Large intestine (tissue), 3 donors: Measurements from ENCODE around the gene LRRIQ1. TPM values are rescaled to one million over a fixed set of nuclear protein-coding genes. Genes with fewer than 3 reads are reported as not detected.

ENCODE experiments used
- DNase-seq, 2 donors: peaks; one replicate each; pipeline versions ENCODE4 v3.0.0 to v3.0.0-alpha.2; 2013
- H3K27ac ChIP-seq: one replicate; pipeline ENCODE4 v1.5.1; 2013; ENCODE audit warnings: low read length
- H3K27me3 ChIP-seq: 2 replicates; pipeline ENCODE4 v1.6.1; 2013; ENCODE audit warnings: low read length; ENCODE audit not compliant: control insufficient read depth, insufficient read depth
- H3K36me3 ChIP-seq: 2 replicates; pipeline ENCODE4 v1.6.1; 2013; ENCODE audit warnings: low read length; ENCODE audit not compliant: control insufficient read depth, insufficient read depth
- H3K4me1 ChIP-seq: one replicate; pipeline ENCODE4 v1.6.1; 2013; ENCODE audit warnings: low read length; ENCODE audit not compliant: control insufficient read depth, insufficient read depth
- H3K4me3 ChIP-seq: one replicate; pipeline ENCODE4 v1.5.1; 2013; ENCODE audit warnings: low read length
- H3K9me3 ChIP-seq: one replicate; pipeline ENCODE4 v1.6.1; 2013; ENCODE audit warnings: mild to moderate bottlenecking, low read depth, low read length, moderate library complexity; ENCODE audit not compliant: control insufficient read depth
- WGBS: methylation state at CpG from one replicate; pipeline ENCODE4 v1.1.5; 2013; ENCODE audit warnings: low lambda C conversion rate; ENCODE audit not compliant: insufficient coverage; 5-methylcytosine and 5-hydroxymethylcytosine counted together
- polyA plus RNA-seq: library from polyadenylated mRNA; unstranded; fragments of 120-200 nt; gene quantifications from one replicate; pipeline ENCODE4 v1.2.1, GENCODE V29; 2013

LRRIQ1 gene
- polyA plus RNA-seq, 1 donor, result 0.49 TPM

- Histone ChIP-seq H3K36me3 (no peaks in the 10 kb centered on the region), H3K27me3 (no peaks in the 10 kb centered on the region), H3K27ac (no peak overlapping the region), H3K9me3 (no peaks in the 10 kb centered on the region), H3K4me1 (no peaks in the 10 kb centered on the region), H3K4me3 (no peak overlapping the region)
- DNase-seq, result no peak
- no CpG with 5 or more reads among the region's 2 CpGs for WGBS
Measured at GRCh38 chr12:85092814-85093370, 56.7 kb downstream of the LRRIQ1 start.

DNA sequence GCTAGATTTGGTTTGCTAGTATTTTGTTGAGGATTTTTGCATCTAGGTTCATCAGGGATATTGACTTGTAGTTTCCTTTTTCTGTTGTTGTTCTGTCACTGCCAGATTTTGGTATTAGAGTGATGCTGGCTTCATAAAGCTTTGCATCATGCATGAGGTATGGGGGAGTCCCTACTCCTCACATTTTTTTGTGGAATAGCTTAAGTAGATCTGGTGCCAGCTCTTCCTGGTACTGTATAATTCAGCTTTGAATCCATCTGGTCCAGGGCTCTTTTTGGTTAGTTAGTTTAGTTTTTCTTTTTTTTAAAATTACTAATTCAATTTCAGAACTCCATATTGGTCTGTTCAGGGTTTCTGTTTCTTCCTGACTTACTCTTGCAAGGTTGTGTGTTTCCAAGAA, 59.4 kb downstream of the LRRIQ1 start:
- no peak for DNase-seq
- Histone ChIP-seq H3K27me3 (no peaks in the 10 kb centered on the region), H3K36me3 (no peaks in the 10 kb centered on the region), H3K27ac (no peak overlapping the region), H3K9me3 (no peaks in the 10 kb centered on the region), H3K4me1 (no peaks in the 10 kb centered on the region), H3K4me3 (no peak overlapping the region)

DNA sequence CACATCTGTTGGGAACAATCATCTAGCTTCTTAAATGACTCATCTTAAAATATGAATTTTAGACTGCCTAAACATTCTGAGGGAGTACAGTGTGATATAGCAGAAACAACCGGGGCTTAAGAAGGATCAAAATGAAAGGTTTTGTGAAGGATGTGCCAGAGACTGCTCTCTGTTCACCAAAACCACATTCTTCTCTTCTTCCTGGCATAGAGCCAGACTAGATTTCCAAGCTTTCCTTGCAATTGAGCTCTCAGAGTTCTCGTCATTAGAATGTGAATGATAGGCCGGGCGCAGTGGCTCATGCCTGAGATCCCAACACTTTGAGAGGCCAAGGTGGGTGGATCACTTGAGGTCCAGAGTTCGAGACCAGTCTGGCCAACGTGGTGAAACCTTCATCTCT, 94.5 kb downstream of the LRRIQ1 start:
- H3K27me3 ChIP-seq, result no peaks in the 10 kb centered on the region
- DNase-seq, result no peak
- WGBS, result 86% methylated on average over 1 of the region's 6 CpGs
- no peak overlapping the region for H3K27ac ChIP-seq
- no peaks in the 10 kb centered on the region for H3K9me3 ChIP-seq
- no peak overlapping the region for H3K4me3 ChIP-seq
- no peaks in the 10 kb centered on the region for H3K4me1 ChIP-seq
- H3K36me3 ChIP-seq, result no peaks in the 10 kb centered on the region

DNA sequence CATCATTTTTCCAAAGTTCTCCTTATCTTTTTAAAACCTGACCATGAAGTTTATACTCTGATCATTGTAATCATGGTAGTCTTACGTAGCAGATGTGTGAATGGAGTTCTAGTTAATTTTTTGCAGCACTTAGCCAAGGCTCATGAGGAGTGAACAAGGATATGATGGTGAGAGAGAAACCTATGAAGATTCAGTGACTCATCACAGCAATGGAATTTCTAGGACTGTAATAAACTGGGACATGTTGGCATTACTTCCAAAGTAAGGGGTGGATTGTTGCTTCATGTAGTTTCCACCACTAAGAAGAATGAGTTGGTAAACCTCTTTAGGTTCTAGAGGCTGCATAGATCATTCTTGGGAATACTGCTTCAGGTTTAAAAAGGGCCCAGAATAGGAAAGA, 102.7 kb downstream of the LRRIQ1 start:
- H3K27me3 ChIP-seq, result no peaks in the 10 kb centered on the region
- WGBS, result 83% methylated on average over 1 of the region's 1 CpG
- H3K4me1 ChIP-seq, result no peaks in the 10 kb centered on the region
- no peak overlapping the region for H3K4me3 ChIP-seq
- no peak for DNase-seq
- H3K36me3 ChIP-seq, result no peaks in the 10 kb centered on the region
- H3K27ac ChIP-seq, result no peak overlapping the region
- no peaks in the 10 kb centered on the region for H3K9me3 ChIP-seq

DNA sequence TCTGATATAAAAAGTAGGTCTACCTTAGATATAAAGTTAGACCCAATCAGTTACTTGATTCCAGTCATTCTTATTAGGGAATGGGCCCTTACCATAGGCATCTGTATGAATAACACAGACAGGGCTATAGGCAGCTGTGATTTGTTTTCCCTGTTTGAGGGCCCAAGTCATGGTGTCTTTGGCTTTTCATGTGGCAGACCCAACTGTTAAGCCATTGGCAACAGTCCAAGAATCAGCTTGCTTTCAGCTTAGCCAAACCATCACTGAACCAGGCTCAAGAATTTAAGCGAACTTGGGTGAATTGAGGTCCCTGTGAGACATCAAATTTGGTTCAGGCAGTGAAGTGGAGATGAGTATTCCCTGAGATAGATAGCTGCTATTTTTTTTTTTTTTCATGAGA, 111.2 kb downstream of the LRRIQ1 start:
- Histone ChIP-seq H3K4me3 (no peak overlapping the region), H3K27ac (no peak overlapping the region), H3K9me3 (no peaks in the 10 kb centered on the region), H3K4me1 (no peaks in the 10 kb centered on the region), H3K27me3 (no peaks in the 10 kb centered on the region), H3K36me3 (no peaks in the 10 kb centered on the region)
- no peak for DNase-seq
- WGBS, result no CpG with 5 or more reads among the region's 1 CpG

DNA sequence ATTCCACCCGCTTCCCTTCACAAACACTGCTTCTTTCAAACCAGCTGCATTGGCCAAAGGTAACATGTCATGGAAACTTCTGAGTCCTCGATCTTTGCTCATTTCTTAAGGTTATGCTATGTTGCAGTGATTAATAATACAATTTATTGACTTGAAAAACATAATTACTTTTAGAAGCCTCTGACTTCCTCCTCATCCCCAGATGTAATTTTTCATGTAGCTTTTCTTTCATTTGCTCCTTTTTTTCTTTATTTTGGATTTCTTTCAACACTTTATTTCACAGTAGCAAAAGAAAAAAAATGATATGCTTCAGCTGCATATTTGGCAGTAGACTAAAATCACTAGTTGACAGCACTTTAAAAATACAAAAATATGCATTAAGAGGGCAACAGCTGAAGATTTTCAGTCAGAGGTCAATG, 116.2 kb downstream of the LRRIQ1 start:
- Histone ChIP-seq H3K4me1 (no peaks in the 10 kb centered on the region), H3K4me3 (no peak overlapping the region)

GRCh38 chr12:85155791-85156190, 119.6 kb downstream of the LRRIQ1 start:
- Histone ChIP-seq H3K9me3 (no peaks in the 10 kb centered on the region), H3K27me3 (no peaks in the 10 kb centered on the region), H3K36me3 (no peaks in the 10 kb centered on the region), H3K4me3 (no peak overlapping the region), H3K4me1 (no peaks in the 10 kb centered on the region), H3K27ac (no peak overlapping the region)
- no peak for DNase-seq
- 38% methylated on average over 2 of the region's 2 CpGs for WGBS

More for the DNA sequence above, 116.2 kb downstream of the LRRIQ1 start:
- WGBS, result 80% methylated on average over 1 of the region's 2 CpGs
- no peak for DNase-seq
- Histone ChIP-seq H3K9me3 (no peaks in the 10 kb centered on the region), H3K36me3 (no peaks in the 10 kb centered on the region), H3K27me3 (no peaks in the 10 kb centered on the region), H3K27ac (no peak overlapping the region)

DNA sequence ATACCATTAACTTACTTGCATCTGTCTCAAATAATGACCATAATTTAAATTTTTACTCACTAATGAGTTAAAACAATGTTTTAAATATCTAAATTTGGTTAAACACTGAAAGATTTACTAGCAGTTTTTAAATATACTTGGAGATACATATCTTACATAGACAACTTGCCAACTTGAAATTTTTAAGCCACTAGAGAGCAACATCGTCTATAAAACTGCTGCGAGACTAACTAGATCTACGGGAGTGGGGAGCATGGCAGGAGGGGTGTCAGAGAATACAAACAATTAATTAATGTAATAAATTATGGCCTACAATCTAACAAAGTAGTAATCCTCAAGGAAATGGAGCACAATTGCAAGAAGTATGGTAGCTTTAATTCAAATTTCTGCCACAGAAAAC, 120.4 kb downstream of the LRRIQ1 start:
- H3K4me3 ChIP-seq, result no peak overlapping the region
- H3K27ac ChIP-seq, result no peak overlapping the region
- WGBS, result 100% methylated on average over 2 of the region's 3 CpGs
- H3K36me3 ChIP-seq, result no peaks in the 10 kb centered on the region
- H3K4me1 ChIP-seq, result no peaks in the 10 kb centered on the region
- no peaks in the 10 kb centered on the region for H3K9me3 ChIP-seq
- no peak for DNase-seq
- H3K27me3 ChIP-seq, result no peaks in the 10 kb centered on the region

DNA sequence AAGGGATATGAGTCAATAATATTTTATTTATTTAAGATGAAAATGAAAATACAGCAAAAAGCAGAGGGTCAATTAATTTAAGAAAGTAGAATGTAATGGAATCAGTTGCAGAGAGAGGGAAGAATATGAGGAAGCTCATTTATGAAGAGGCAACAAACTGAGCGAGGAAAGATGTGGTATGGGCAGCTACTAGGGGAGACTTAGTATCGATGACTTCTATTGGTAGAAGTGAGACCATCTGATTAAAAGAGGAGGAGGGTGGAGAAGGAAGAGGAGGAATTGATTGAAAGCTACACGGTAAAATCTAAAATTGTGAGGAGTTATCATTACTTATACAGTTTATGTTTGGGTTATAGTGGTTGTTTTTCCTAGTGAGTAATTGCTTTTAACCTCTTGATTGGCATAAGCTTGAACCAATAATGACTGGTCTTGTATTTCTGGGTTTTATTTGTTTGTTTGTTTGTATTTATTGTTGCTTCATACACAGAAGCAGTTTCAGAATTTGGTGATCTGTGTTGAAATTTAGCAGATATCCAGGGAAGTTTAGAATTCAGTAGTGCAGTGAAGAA, 121.0 kb downstream of the LRRIQ1 start:
- no peak overlapping the region for H3K4me3 ChIP-seq
- H3K4me1 ChIP-seq, result no peaks in the 10 kb centered on the region
- no peaks in the 10 kb centered on the region for H3K9me3 ChIP-seq
- no peak for DNase-seq
- WGBS, result 80% methylated on average over 1 of the region's 3 CpGs
- no peak overlapping the region for H3K27ac ChIP-seq
- H3K27me3 ChIP-seq, result no peaks in the 10 kb centered on the region
- H3K36me3 ChIP-seq, result no peaks in the 10 kb centered on the region

- H3K27me3 ChIP-seq, result no peaks in the 10 kb centered on the region
- no peaks in the 10 kb centered on the region for H3K9me3 ChIP-seq
- no peaks in the 10 kb centered on the region for H3K4me1 ChIP-seq
- no peak for DNase-seq
- no peak overlapping the region for H3K4me3 ChIP-seq
- no CpG with 5 or more reads among the region's 1 CpG for WGBS
- H3K36me3 ChIP-seq, result no peaks in the 10 kb centered on the region
- no peak overlapping the region for H3K27ac ChIP-seq
Measured at GRCh38 chr12:85163752-85164321, 127.7 kb downstream of the LRRIQ1 start.

GRCh38 chr12:85179680-85180270, 143.6 kb downstream of the LRRIQ1 start:
- Histone ChIP-seq H3K27ac (no peak overlapping the region), H3K36me3 (no peaks in the 10 kb centered on the region), H3K27me3 (no peaks in the 10 kb centered on the region), H3K9me3 (no peaks in the 10 kb centered on the region), H3K4me3 (no peak overlapping the region), H3K4me1 (no peaks in the 10 kb centered on the region)
- DNase-seq, result no peak
- WGBS, result 76% methylated on average over 2 of the region's 2 CpGs
